ENCODE results near the gene RPE65.
A peak's percentile ranks its signal among the peaks of the same experiment; 100 is the strongest.

- TF ChIP-seq CTCF (conservative IDR thresholded peaks at IDR 0.05; ENCODE audit: low read depth in 2 of 2): peak; percentile 51 to 71
- no peak for TF ChIP-seq EZH2phosphoT487 (IDR thresholded peaks at IDR 0.05; ENCODE audit: unreplicated experiment)
- TF ChIP-seq POLR2AphosphoS5 (IDR thresholded peaks at IDR 0.05; ENCODE audit: low read depth): no peak
- no peak for TF ChIP-seq EZH2 (IDR thresholded peaks at IDR 0.05; ENCODE audit: low read depth, unreplicated experiment)
- TF ChIP-seq REST (IDR thresholded peaks at IDR 0.05; ENCODE audit: unreplicated experiment): no peak
- no peak for TF ChIP-seq ZNF331 (CRISPR knock-in tag; IDR thresholded peaks at IDR 0.05; ENCODE audit: low read depth)
- TF ChIP-seq CREB1 (CRISPR knock-in tag; IDR thresholded peaks at IDR 0.05; ENCODE audit: low read depth): no peak
Measured at GRCh38 chr1:68470388-68470970, 20.7 kb upstream of the RPE65 start.

All from GM23338 (cell line).